CD8-positive, alpha-beta memory T cell (primary cell): Measurements from ENCODE around the gene EDC4. TPM values are rescaled to one million over a fixed set of nuclear protein-coding genes. Genes with fewer than 3 reads are reported as not detected.
"Not testable (repeated sequence)": the region's sequence is repeated elsewhere in the genome, so short reads cannot be mapped to it uniquely, and the experiment has no call there.

Source experiments
- CTCF ChIA-PET: fragments of 350-600 bp; sonication (Branson Sonifier 250); formaldehyde crosslinking; loops from one replicate; lab custom pipeline; 2021; ENCODE audit warnings: antibody characterized with exemption; lab: Charles Lee
- POLR2A ChIA-PET: fragments of 350-600 bp; sonication (Branson Sonifier 250); formaldehyde crosslinking; loops from one replicate; lab custom pipeline; 2021; ENCODE audit warnings: antibody characterized with exemption; lab: Charles Lee
- DNase-seq, 5 donors: peaks; one replicate each; pipeline versions ENCODE4 v3.0.0 to v3.0.0-alpha.2; 2020 to 2022; ENCODE audit warnings: mixed read lengths in 1 of 5
- H3K27ac ChIP-seq: one replicate; pipeline ENCODE4 v1.7.0; 2013; ENCODE audit warnings: low read depth, mild to moderate bottlenecking, low read length, moderate library complexity
- H3K27me3 ChIP-seq: 2 replicates; pipeline ENCODE4 v1.7.0; 2013; ENCODE audit warnings: low read length, mild to moderate bottlenecking; ENCODE audit not compliant: insufficient read depth, poor library complexity, severe bottlenecking
- H3K36me3 ChIP-seq: 2 replicates; pipeline ENCODE4 v1.7.0; 2013; ENCODE audit warnings: mild to moderate bottlenecking, low read length, moderate library complexity; ENCODE audit not compliant: insufficient read depth
- H3K4me1 ChIP-seq: 2 replicates; pipeline ENCODE4 v1.7.0; 2013; ENCODE audit warnings: mild to moderate bottlenecking, low read length, moderate library complexity; ENCODE audit not compliant: insufficient read depth
- H3K4me3 ChIP-seq: 2 replicates; pipeline ENCODE4 v1.7.0; 2013; ENCODE audit warnings: mild to moderate bottlenecking, low read length
- H3K9me3 ChIP-seq: 2 replicates; pipeline ENCODE4 v1.7.0; 2013; ENCODE audit warnings: mild to moderate bottlenecking, low read length
- H3K27ac Mint-ChIP-seq, 8 donors: one replicate each; pipeline ENCODE4 v1.8.0; 2020 to 2021; ENCODE audit warnings: mixed read lengths in 8 of 8, mild to moderate bottlenecking in 6 of 8, inconsistent platforms in 3 of 8, moderate library complexity in 3 of 8
- H3K27me3 Mint-ChIP-seq, 2 donors: one replicate each; pipeline ENCODE4 v1.8.0; 2020 to 2021; ENCODE audit warnings: mixed read lengths in 2 of 2, mild to moderate bottlenecking in 1 of 2, moderate library complexity in 1 of 2
- H3K36me3 Mint-ChIP-seq, 3 donors: one replicate each; pipeline ENCODE4 v1.8.0; 2020 to 2021; ENCODE audit warnings: mixed read lengths in 3 of 3, inconsistent platforms in 1 of 3, mild to moderate bottlenecking in 1 of 3
- H3K4me1 Mint-ChIP-seq, 3 donors: one replicate each; pipeline ENCODE4 v1.8.0; 2020 to 2021; ENCODE audit warnings: mixed read lengths in 3 of 3, inconsistent platforms in 1 of 3, mild to moderate bottlenecking in 1 of 3
- H3K4me3 Mint-ChIP-seq, 7 donors: one replicate each; pipeline ENCODE4 v1.8.0; 2020 to 2021; ENCODE audit warnings: mixed read lengths in 7 of 7, mild to moderate bottlenecking in 6 of 7, moderate library complexity in 4 of 7, inconsistent platforms in 2 of 7
- H3K9me3 Mint-ChIP-seq, 5 donors: one replicate each; pipeline ENCODE4 v1.8.0; 2020 to 2022; ENCODE audit warnings: mixed read lengths in 5 of 5, mild to moderate bottlenecking in 3 of 5, moderate library complexity in 2 of 5, inconsistent platforms in 1 of 5
- polyA plus RNA-seq: library from polyadenylated mRNA; unstranded; fragments of 300-500 nt; fragmentation: Illumina TruSeq; gene quantifications from one replicate; pipeline ENCODE4 v1.2.3, GENCODE V29; 2021
- total RNA-seq, 2 experiments: library from RNA; stranded (reverse); gene quantifications; one replicate each; pipeline ENCODE4 v1.2.3, GENCODE V29; 2021

Gene EDC4
- total and polyA plus RNA-seq, 3 experiments from 2014 or later, result 30.1 to 108 (median 105) TPM

- H3K27me3 ChIP-seq, DNase-seq, POLR2A ChIA-PET, H3K4me3 ChIP-seq, H3K9me3 Mint-ChIP-seq, H3K27ac ChIP-seq, H3K9me3 ChIP-seq, H3K4me1 ChIP-seq, H3K27me3 Mint-ChIP-seq, H3K4me3 Mint-ChIP-seq, H3K36me3 ChIP-seq: not testable (repeated sequence)
- Mint-ChIP-seq H3K27ac (peak overlapping the region in 3 of 8 donors; percentile 17 to 47 (median 42)), H3K4me1 (peaks cover 20 to 54% (median 30%) of the 10 kb centered on the region in 3 donors), H3K36me3 (peaks cover 0 to 62% (median 5%) of the 10 kb centered on the region in 3 donors)
- CTCF ChIA-PET, result interaction anchor here (1.1 kb wide), 1 partner anchor 72 kb away, joined by 3 read pairs; no protein-coding TSS in a partner anchor
Observed at GRCh38 chr16:67915496-67915769, 42.6 kb downstream of the EDC4 start.

DNA sequence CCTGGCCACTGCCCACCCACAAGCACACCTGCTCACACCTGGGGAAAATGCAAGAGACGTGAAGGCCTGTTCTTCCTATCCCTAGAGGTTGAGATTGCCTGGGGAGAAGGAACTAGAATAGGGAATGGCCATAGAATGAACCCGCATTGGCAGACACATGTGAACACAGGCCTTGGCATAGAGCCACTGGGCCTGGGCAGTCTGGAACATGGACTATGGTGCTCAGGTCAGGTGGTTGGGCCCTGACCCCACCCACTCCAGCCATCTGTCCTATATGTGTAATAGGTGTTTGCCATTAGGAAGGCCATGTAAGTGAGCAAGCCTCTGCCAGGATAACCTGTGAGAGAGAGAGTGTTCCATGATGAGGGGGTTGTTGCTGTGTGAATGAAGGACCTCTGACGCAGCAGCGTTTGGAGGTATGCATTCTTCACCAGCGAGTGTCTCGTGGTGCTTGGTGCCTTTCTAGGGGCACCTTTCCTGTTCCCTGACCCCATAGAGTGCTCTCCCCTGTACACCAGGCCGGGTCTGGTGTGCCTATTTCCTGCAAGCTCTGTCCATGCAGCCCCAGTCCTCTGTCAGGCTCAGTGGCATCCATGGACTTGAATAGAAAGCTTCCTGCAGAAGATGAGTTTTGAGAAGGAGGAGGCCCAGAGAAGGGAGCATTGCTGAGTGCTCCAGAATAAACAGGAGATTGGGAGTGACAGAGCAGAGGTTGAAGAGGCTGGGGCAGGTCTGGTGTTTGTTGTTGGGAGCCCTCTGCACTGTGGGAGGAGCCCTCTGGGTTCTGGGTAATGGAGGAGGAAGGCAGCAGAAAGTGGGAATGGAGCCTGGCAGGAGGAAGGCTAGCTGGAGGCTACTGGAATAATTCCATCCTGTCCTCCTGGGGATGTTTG is 43.2 kb downstream of the EDC4 start:
- H3K36me3 Mint-ChIP-seq, result peaks cover 0 to 60% (median 5%) of the 10 kb centered on the region in 3 donors
- POLR2A ChIA-PET, result no interaction called here
- H3K27me3 ChIP-seq, result no peaks in the 10 kb centered on the region
- peak overlapping the region in 5 of 8 donors; percentile 17 to 86 (median 42) for H3K27ac Mint-ChIP-seq
- H3K9me3 ChIP-seq, result no peaks in the 10 kb centered on the region
- CTCF ChIA-PET, result interaction anchor here (1.1 kb wide), 1 partner anchor 73 kb away, joined by 3 read pairs; no protein-coding TSS in a partner anchor
- H3K4me3 ChIP-seq, result no peak overlapping the region
- no peak overlapping the region for H3K4me3 Mint-ChIP-seq
- H3K4me1 Mint-ChIP-seq, result peaks cover 20 to 51% (median 31%) of the 10 kb centered on the region in 3 donors
- DNase-seq, result no peak
- no peaks in the 10 kb centered on the region for H3K9me3 Mint-ChIP-seq
- H3K27me3 Mint-ChIP-seq, result no peaks in the 10 kb centered on the region
- peaks cover 5% of the 10 kb centered on the region for H3K4me1 ChIP-seq
- H3K27ac ChIP-seq, result peak overlapping the region; percentile 6
- no peaks in the 10 kb centered on the region for H3K36me3 ChIP-seq

- H3K27ac ChIP-seq, result no peak overlapping the region
- peaks cover 5% of the 10 kb centered on the region for H3K4me1 ChIP-seq
- no peaks in the 10 kb centered on the region for H3K36me3 ChIP-seq
- peaks cover 20 to 50% (median 29%) of the 10 kb centered on the region in 3 donors for H3K4me1 Mint-ChIP-seq
- ChIA-PET CTCF (no interaction called here), POLR2A (no interaction called here)
- peak overlapping the region in 7 of 8 donors; percentile 15 to 88 (median 54) for H3K27ac Mint-ChIP-seq
- H3K36me3 Mint-ChIP-seq, result peaks cover 0 to 62% (median 7%) of the 10 kb centered on the region in 3 donors
- no peak overlapping the region for H3K4me3 ChIP-seq
- no peak overlapping the region for H3K4me3 Mint-ChIP-seq
- H3K27me3 Mint-ChIP-seq, result no peaks in the 10 kb centered on the region
- no peaks in the 10 kb centered on the region for H3K9me3 Mint-ChIP-seq
- no peaks in the 10 kb centered on the region for H3K9me3 ChIP-seq
- no peak for DNase-seq
- no peaks in the 10 kb centered on the region for H3K27me3 ChIP-seq
Observed at GRCh38 chr16:67917140-67917851, 44.4 kb downstream of the EDC4 start.

- H3K4me1 ChIP-seq, result peaks cover 5% of the 10 kb centered on the region
- H3K9me3 ChIP-seq, result no peaks in the 10 kb centered on the region
- H3K27me3 ChIP-seq, result no peaks in the 10 kb centered on the region
- POLR2A ChIA-PET, result no interaction called here
- CTCF ChIA-PET, result no interaction called here
- Mint-ChIP-seq H3K27me3 (no peaks in the 10 kb centered on the region), H3K4me1 (peaks cover 20 to 50% (median 29%) of the 10 kb centered on the region in 3 donors), H3K4me3 (no peak overlapping the region), H3K27ac (peak overlapping the region in 7 of 8 donors; percentile 15 to 78 (median 55)), H3K9me3 (no peaks in the 10 kb centered on the region), H3K36me3 (peaks cover 0 to 65% (median 7%) of the 10 kb centered on the region in 3 donors)
- DNase-seq, result no peak
- no peak overlapping the region for H3K4me3 ChIP-seq
- H3K27ac ChIP-seq, result no peak overlapping the region
- no peaks in the 10 kb centered on the region for H3K36me3 ChIP-seq
Observed at GRCh38 chr16:67917852-67918236, 45.0 kb downstream of the EDC4 start.

GRCh38 chr16:67919622-67920221 is 46.9 kb downstream of the EDC4 start:
- no peaks in the 10 kb centered on the region for H3K36me3 ChIP-seq
- no peaks in the 10 kb centered on the region for H3K27me3 Mint-ChIP-seq
- no peak overlapping the region for H3K27ac ChIP-seq
- no peak overlapping the region for H3K4me3 ChIP-seq
- POLR2A ChIA-PET, result no interaction called here
- H3K9me3 ChIP-seq, result no peaks in the 10 kb centered on the region
- H3K9me3 Mint-ChIP-seq, result no peaks in the 10 kb centered on the region
- CTCF ChIA-PET, result interaction anchor here (0.8 to 1.2 kb wide), 4 partner anchors 9 to 103 kb away, joined by 3 to 6 read pairs (median 4); no protein-coding TSS in a partner anchor
- H3K36me3 Mint-ChIP-seq, result peaks cover 0 to 72% (median 7%) of the 10 kb centered on the region in 3 donors
- DNase-seq, result no peak
- no peaks in the 10 kb centered on the region for H3K27me3 ChIP-seq
- H3K4me1 Mint-ChIP-seq, result peaks cover 19 to 42% (median 26%) of the 10 kb centered on the region in 3 donors
- no peak overlapping the region for H3K4me3 Mint-ChIP-seq
- H3K27ac Mint-ChIP-seq, result peak overlapping the region in 2 of 8 donors; percentile 38 to 63
- H3K4me1 ChIP-seq, result peaks cover 5% of the 10 kb centered on the region

DNA sequence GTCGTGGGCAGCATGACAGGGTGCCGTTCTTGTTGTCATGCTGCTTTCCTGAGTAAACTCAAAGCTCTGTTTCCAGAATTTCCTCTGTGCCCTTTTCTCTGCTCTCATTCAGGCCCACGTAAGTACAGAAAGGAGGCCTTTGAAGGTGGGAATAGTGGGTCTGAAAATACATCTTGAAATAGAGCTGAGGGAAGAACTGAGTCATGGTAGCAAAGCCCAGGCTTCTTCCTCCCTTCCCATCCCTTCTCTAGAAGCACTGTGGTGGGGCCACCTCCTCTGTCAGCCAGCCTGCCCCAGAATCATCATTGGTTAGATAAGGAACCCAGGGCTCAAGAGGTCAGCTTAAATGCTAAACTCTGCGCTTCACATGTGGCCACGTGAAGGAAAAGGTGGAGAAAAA is 49.4 kb downstream of the EDC4 start:
- no peaks in the 10 kb centered on the region for H3K27me3 ChIP-seq
- peaks cover 12 to 25% (median 12%) of the 10 kb centered on the region in 3 donors for H3K4me1 Mint-ChIP-seq

DNA sequence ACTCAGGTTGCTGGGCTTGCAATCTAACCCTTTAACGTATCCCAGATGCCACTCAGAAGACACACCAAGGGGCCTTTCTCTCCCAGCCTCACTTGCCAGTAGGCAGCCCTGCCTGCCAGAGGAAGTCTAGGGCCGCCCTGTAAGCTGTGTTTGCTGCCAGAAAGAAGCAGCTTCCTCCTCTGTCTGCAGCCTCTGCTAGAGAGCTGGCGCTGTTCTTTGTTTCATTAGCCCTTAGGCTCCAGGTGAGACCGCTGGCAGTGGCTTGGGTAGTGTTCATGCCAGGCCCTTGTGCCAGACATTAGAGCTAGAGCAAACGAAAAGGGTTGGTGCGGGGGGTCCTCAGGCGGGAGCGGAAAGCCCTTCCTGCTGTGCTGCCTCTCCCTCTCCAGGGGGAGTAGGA is 49.9 kb downstream of the EDC4 start:
- H3K4me3 ChIP-seq, result no peak overlapping the region
- no peaks in the 10 kb centered on the region for H3K9me3 ChIP-seq
- Mint-ChIP-seq H3K9me3 (no peaks in the 10 kb centered on the region), H3K4me3 (no peak overlapping the region), H3K27ac (peak overlapping the region in 3 of 8 donors; percentile 55 to 77 (median 75)), H3K27me3 (no peaks in the 10 kb centered on the region), H3K4me1 (peaks cover 6 to 20% (median 7%) of the 10 kb centered on the region in 3 donors), H3K36me3 (peaks cover 0 to 56% (median 5%) of the 10 kb centered on the region in 3 donors)
- CTCF ChIA-PET, result interaction anchor here (0.9 to 3.5 kb wide), 3 partner anchors 13 to 401 kb away, joined by 4 to 12 read pairs (median 6); no protein-coding TSS in a partner anchor
- DNase-seq, result no peak
- no peaks in the 10 kb centered on the region for H3K36me3 ChIP-seq
- H3K4me1 ChIP-seq, result no peaks in the 10 kb centered on the region
- no peak overlapping the region for H3K27ac ChIP-seq
- POLR2A ChIA-PET, result no interaction called here
- no peaks in the 10 kb centered on the region for H3K27me3 ChIP-seq

More for the DNA sequence above, 49.4 kb downstream of the EDC4 start:
- Histone ChIP-seq H3K27ac (no peak overlapping the region), H3K4me3 (no peak overlapping the region), H3K36me3 (no peaks in the 10 kb centered on the region), H3K9me3 (no peaks in the 10 kb centered on the region), H3K4me1 (peaks cover 4% of the 10 kb centered on the region)
- Mint-ChIP-seq H3K9me3 (no peaks in the 10 kb centered on the region), H3K36me3 (peaks cover 0 to 58% (median 5%) of the 10 kb centered on the region in 3 donors), H3K4me3 (no peak overlapping the region), H3K27ac (peak overlapping the region in 3 of 8 donors; percentile 22 to 67 (median 58)), H3K27me3 (no peaks in the 10 kb centered on the region)
- DNase-seq, result no peak
- ChIA-PET CTCF (interaction anchor here (1.4 kb wide), 1 partner anchor 106 kb away, joined by 6 read pairs; no protein-coding TSS in a partner anchor), POLR2A (no interaction called here)
